Measurements from ENCODE around the gene SLC35A5. TPM values are rescaled to one million over a fixed set of nuclear protein-coding genes. Genes with fewer than 3 reads are reported as not detected.

The SLC35A5 gene
- total and polyA plus RNA-seq, 2 experiments from 2014 or later, result 48.6 to 53.0 TPM

DNA sequence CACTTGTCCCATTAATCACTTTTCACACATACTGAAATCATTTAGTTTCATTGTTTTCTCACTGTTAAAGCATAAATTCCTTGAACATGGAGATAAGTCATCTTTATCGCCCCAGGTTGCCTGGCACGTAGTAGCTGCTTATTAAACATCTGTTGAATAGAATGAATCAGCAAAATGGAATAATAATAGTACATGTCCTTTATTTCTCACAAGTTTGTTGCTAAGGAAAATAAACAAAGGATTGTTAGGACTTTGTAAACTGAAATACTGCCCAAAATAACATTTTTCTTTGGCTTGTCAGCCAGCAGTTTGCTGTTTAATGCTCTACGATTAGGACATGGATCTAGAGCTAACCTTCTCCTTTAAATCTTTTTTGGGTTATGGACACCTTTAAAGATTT, 17.9 kb downstream of the SLC35A5 start:
- Histone ChIP-seq H3K27ac (peak overlapping the region; percentile 57), H3K4me1 (ENCODE audit: insufficient read depth) (peaks cover 18% of the 10 kb centered on the region; the same call in 1 of the 2 replicates), H3K27me3 (replicated peaks; ENCODE audit: insufficient read depth) (no peaks in the 10 kb centered on the region), H3K36me3 (ENCODE audit: low read depth) (peaks cover 21% of the 10 kb centered on the region), H3K79me2 (ENCODE audit: insufficient read depth) (peaks cover 8% of the 10 kb centered on the region), H3K4me3 (no peak overlapping the region), H3K9me2 (ENCODE audit: insufficient read depth) (no peaks in the 10 kb centered on the region), H3K4me2 (ENCODE audit: unreplicated experiment) (no peak overlapping the region), H3K9ac (peak overlapping the region; percentile 49), H3F3A (ENCODE audit: insufficient read depth) (peaks cover 12% of the 10 kb centered on the region), H4K20me1 (ENCODE audit: insufficient read depth) (no peaks in the 10 kb centered on the region), H3K9me3 (ENCODE audit: low read depth) (no peaks in the 10 kb centered on the region), H2AFZ (no peak overlapping the region)
- in situ Hi-C loops (cut with MboI), result loop anchor here (10.0 kb wide), 1 partner anchor 405 kb away; no protein-coding TSS in a partner anchor
- TF ChIP-seq EZH2 (IDR thresholded peaks at IDR 0.05; ENCODE audit: insufficient read depth, poor library complexity, severe bottlenecking), result no peak
- TF ChIP-seq EZH2phosphoT487 (IDR thresholded peaks at IDR 0.05; ENCODE audit: insufficient read depth, low read depth), result no peak
- 18 to 23% methylated on average over 3 of the region's 3 CpGs for WGBS, 2 experiments (ENCODE audit: low coverage in 1 of 2, low lambda C conversion rate in 2 of 2, missing lambda C conversion rate in 2 of 2)
- DNase-seq, result peak; percentile 83

DNA sequence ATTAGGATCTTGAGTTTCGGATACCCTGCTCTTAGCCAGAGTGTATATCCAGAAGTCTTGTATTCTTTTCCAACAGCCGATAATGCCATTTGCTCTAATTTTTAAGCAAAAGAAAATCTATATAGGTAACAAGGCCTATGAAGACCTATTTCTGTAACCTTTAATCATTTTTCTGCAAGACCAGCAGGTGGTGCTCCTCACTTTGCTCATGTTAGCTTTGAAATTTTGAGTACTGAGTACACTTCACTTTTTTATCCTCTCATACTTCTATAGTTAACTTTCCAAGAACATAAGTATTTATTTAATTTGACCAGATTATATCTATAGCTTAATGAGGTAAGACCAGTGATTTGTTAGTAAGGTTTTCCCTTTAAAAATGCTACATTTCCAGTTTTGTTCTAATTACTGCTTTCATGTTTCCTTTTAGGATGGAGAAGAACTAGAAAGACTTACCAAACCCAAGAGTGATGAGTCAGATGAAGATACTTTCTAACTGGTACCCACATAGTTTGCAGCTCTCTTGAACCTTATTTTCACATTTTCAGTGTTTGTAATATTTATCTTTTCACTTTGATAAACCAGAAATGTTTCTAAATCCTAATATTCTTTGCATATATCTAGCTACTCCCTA, 20.5 kb downstream of the SLC35A5 start:
- H3K27ac ChIP-seq, result no peak overlapping the region
- H3K9ac ChIP-seq, result no peak overlapping the region
- peak; percentile 78 for DNase-seq
- H3K36me3 ChIP-seq (ENCODE audit: low read depth), result peaks cover 17% of the 10 kb centered on the region
- WGBS, 2 experiments (ENCODE audit: low coverage in 1 of 2, low lambda C conversion rate in 2 of 2, missing lambda C conversion rate in 2 of 2), result 50 to 51% methylated on average over 2 of the region's 2 CpGs
- TF ChIP-seq EZH2 (IDR thresholded peaks at IDR 0.05; ENCODE audit: insufficient read depth, poor library complexity, severe bottlenecking), result no peak
- no peak for TF ChIP-seq EZH2phosphoT487 (IDR thresholded peaks at IDR 0.05; ENCODE audit: insufficient read depth, low read depth)
- H3K9me3 ChIP-seq (ENCODE audit: low read depth), result no peaks in the 10 kb centered on the region
- H3K9me2 ChIP-seq (ENCODE audit: insufficient read depth), result no peaks in the 10 kb centered on the region
- H2AFZ ChIP-seq, result no peak overlapping the region
- in situ Hi-C loops (cut with MboI), result loop anchor here (10.0 kb wide), 1 partner anchor 402 kb away; no protein-coding TSS in a partner anchor
- peaks cover 8% of the 10 kb centered on the region for H3K79me2 ChIP-seq (ENCODE audit: insufficient read depth)
- H3K27me3 ChIP-seq (replicated peaks; ENCODE audit: insufficient read depth), result no peaks in the 10 kb centered on the region
- peaks cover 29% of the 10 kb centered on the region for H3K4me1 ChIP-seq (ENCODE audit: insufficient read depth)
- peaks cover 25% of the 10 kb centered on the region for H3F3A ChIP-seq (ENCODE audit: insufficient read depth)
- no peak overlapping the region for H3K4me3 ChIP-seq
- H4K20me1 ChIP-seq (ENCODE audit: insufficient read depth), result no peaks in the 10 kb centered on the region
- no peak overlapping the region for H3K4me2 ChIP-seq (ENCODE audit: unreplicated experiment)

DNA sequence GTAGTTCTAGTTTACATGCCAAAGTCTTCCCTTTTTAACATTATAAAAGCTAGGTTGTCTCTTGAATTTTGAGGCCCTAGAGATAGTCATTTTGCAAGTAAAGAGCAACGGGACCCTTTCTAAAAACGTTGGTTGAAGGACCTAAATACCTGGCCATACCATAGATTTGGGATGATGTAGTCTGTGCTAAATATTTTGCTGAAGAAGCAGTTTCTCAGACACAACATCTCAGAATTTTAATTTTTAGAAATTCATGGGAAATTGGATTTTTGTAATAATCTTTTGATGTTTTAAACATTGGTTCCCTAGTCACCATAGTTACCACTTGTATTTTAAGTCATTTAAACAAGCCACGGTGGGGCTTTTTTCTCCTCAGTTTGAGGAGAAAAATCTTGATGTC, 21.3 kb downstream of the SLC35A5 start:
- Histone ChIP-seq H3K79me2 (ENCODE audit: insufficient read depth) (peaks cover 8% of the 10 kb centered on the region), H3K4me3 (no peak overlapping the region), H3K9me2 (ENCODE audit: insufficient read depth) (no peaks in the 10 kb centered on the region), H3K9ac (no peak overlapping the region), H3K27ac (no peak overlapping the region), H3F3A (ENCODE audit: insufficient read depth) (peaks cover 25% of the 10 kb centered on the region; the same call in 1 of the 2 replicates), H3K9me3 (ENCODE audit: low read depth) (no peaks in the 10 kb centered on the region), H3K27me3 (replicated peaks; ENCODE audit: insufficient read depth) (no peaks in the 10 kb centered on the region), H3K4me2 (ENCODE audit: unreplicated experiment) (no peak overlapping the region), H4K20me1 (ENCODE audit: insufficient read depth) (no peaks in the 10 kb centered on the region), H2AFZ (no peak overlapping the region), H3K4me1 (ENCODE audit: insufficient read depth) (peaks cover 29% of the 10 kb centered on the region), H3K36me3 (ENCODE audit: low read depth) (peaks cover 17% of the 10 kb centered on the region)
- in situ Hi-C loops (cut with MboI), result loop anchor here (10.0 kb wide), 1 partner anchor 402 kb away; no protein-coding TSS in a partner anchor
- 40% methylated on average over 3 of the region's 3 CpGs for WGBS, 2 experiments (ENCODE audit: low coverage in 1 of 2, low lambda C conversion rate in 2 of 2, missing lambda C conversion rate in 2 of 2)
- DNase-seq, result no peak
- TF ChIP-seq EZH2phosphoT487 (IDR thresholded peaks at IDR 0.05; ENCODE audit: insufficient read depth, low read depth) (no peak), EZH2 (IDR thresholded peaks at IDR 0.05; ENCODE audit: insufficient read depth, poor library complexity, severe bottlenecking) (no peak)

DNA sequence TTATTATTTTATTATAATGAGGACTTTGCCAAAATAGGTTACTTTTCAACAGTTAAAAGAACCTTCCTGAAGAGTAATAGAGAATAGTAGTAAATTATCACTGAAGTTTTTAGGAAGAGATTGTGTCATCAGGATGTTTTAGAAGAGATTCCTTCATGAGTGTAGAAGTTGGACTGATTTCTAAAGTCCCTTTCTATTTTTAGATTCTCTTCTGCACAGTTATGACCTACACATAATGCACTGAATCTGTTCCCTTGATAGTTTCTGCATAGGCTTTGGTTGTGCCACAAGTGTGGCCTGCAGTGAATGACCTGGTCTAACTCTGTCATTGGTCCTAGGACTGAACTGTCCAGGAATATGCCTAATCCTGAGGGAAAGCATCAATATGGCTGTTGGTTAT, 23.9 kb downstream of the SLC35A5 start:
- TF ChIP-seq EZH2phosphoT487 (IDR thresholded peaks at IDR 0.05; ENCODE audit: insufficient read depth, low read depth), result no peak
- no peak for TF ChIP-seq EZH2 (IDR thresholded peaks at IDR 0.05; ENCODE audit: insufficient read depth, poor library complexity, severe bottlenecking)
- H3K4me2 ChIP-seq (ENCODE audit: unreplicated experiment), result no peak overlapping the region
- no peaks in the 10 kb centered on the region for H4K20me1 ChIP-seq (ENCODE audit: insufficient read depth)
- peak; percentile 47 for DNase-seq
- no peaks in the 10 kb centered on the region for H3K27me3 ChIP-seq (replicated peaks; ENCODE audit: insufficient read depth)
- no peaks in the 10 kb centered on the region for H3K9me3 ChIP-seq (ENCODE audit: low read depth)
- H3K4me3 ChIP-seq, result no peak overlapping the region
- H3K79me2 ChIP-seq (ENCODE audit: insufficient read depth), result peaks cover 8% of the 10 kb centered on the region
- H3K4me1 ChIP-seq (ENCODE audit: insufficient read depth), result peaks cover 17% of the 10 kb centered on the region
- H3K9me2 ChIP-seq (ENCODE audit: insufficient read depth), result no peaks in the 10 kb centered on the region
- H2AFZ ChIP-seq, result no peak overlapping the region
- 0 out of 2 replicates have a peak, but pooled peaks cover 14% of the 10 kb centered on the region for H3F3A ChIP-seq (ENCODE audit: insufficient read depth)
- H3K27ac ChIP-seq, result no peak overlapping the region
- H3K36me3 ChIP-seq (ENCODE audit: low read depth), result peaks cover 17% of the 10 kb centered on the region
- in situ Hi-C loops (cut with MboI), result loop anchor here (10.0 kb wide), 1 partner anchor 399 kb away; no protein-coding TSS in a partner anchor
- H3K9ac ChIP-seq, result no peak overlapping the region
